NCI-H187 (cell line): Measurements from ENCODE around the gene ATP1A3.

Source experiments
- DNase-seq, 2 experiments: peaks; one replicate each; lab custom pipeline; 2025; lab: John Stamatoyannopoulos, UW

ATP1A3 gene

GRCh38 chr19:41984961-41985360 is 9.1 kb downstream of the ATP1A3 start:
- DNase-seq, result no peak

GRCh38 chr19:41981724-41982123 is 12.3 kb downstream of the ATP1A3 start:
- DNase-seq, result no peak

- no peak for DNase-seq
These were observed 15.6 kb downstream of the ATP1A3 start for GRCh38 chr19:41978470-41978869.

- DNase-seq, result no peak
These were observed 16.1 kb downstream of the ATP1A3 start for GRCh38 chr19:41977916-41978315.

GRCh38 chr19:41974652-41975051 is 19.4 kb downstream of the ATP1A3 start:
- no peak for DNase-seq

GRCh38 chr19:41971363-41971762 is 22.7 kb downstream of the ATP1A3 start:
- no peak for DNase-seq

GRCh38 chr19:41969772-41970458 is 24.1 kb downstream of the ATP1A3 start:
- DNase-seq, result no peak

- DNase-seq, result no peak
These were observed 25.1 kb downstream of the ATP1A3 start for GRCh38 chr19:41968751-41969595.

- no peak for DNase-seq
These were observed 26.8 kb downstream of the ATP1A3 start for GRCh38 chr19:41967054-41967783.

GRCh38 chr19:41965106-41965505 is 28.9 kb downstream of the ATP1A3 start:
- no peak for DNase-seq

- DNase-seq, result no peak
These were observed 33.1 kb downstream of the ATP1A3 start for GRCh38 chr19:41960973-41961372.

- peak; percentile 88 to 91 for DNase-seq
These were observed 34.7 kb downstream of the ATP1A3 start, which contains the start of gene RABAC1 for GRCh38 chr19:41959056-41960053. RABAC1 (minus strand) TSS chr19:41959321; CDS start chr19:41959292, 29 bp downstream.

GRCh38 chr19:41958367-41959055 is 35.5 kb downstream of the ATP1A3 start:
- peak; percentile 83 for DNase-seq

- DNase-seq, result peak; percentile 54 to 71
These were observed 36.1 kb downstream of the ATP1A3 start for GRCh38 chr19:41957838-41958366.

- no peak for DNase-seq
These were observed 36.7 kb downstream of the ATP1A3 start for GRCh38 chr19:41957161-41957837.

- DNase-seq, result no peak
These were observed 37.4 kb downstream of the ATP1A3 start for GRCh38 chr19:41956621-41957020.

- DNase-seq, result no peak
These were observed 38.5 kb downstream of the ATP1A3 start for GRCh38 chr19:41955521-41955920.

GRCh38 chr19:41951686-41952172 is 42.3 kb downstream of the ATP1A3 start:
- peak; percentile 61 to 85 for DNase-seq

GRCh38 chr19:41947091-41947490 is 46.9 kb downstream of the ATP1A3 start:
- no peak for DNase-seq
